H1 (cell line): ENCODE results near the gene TJP3.

Experiments used
- CEBPB ChIP-seq: IDR thresholded peaks from 2 replicates; pipeline ENCODE4 v1.6.1; 2012; ENCODE audit warnings: low read depth, low read length
- CTCF ChIP-seq, 3 experiments: IDR thresholded peaks; 1 replicate in 2 of 3; 2 replicates in 1 of 3; pipeline versions ENCODE4 v1.5.1 to v1.6.1; 2011; ENCODE audit warnings: low read length in 3 of 3, mild to moderate bottlenecking in 3 of 3, inconsistent platforms in 2 of 3, low read depth in 1 of 3, moderate library complexity in 1 of 3; ENCODE audit not compliant: insufficient read depth in 1 of 3; ENCODE audit errors: control extremely low read depth in 1 of 3
- GTF2F1 ChIP-seq: IDR thresholded peaks from 2 replicates; pipeline ENCODE4 v1.6.1; 2012; ENCODE audit warnings: low read depth, low read length, improper control_type of control experiment, borderline replicate concordance
- KDM1A ChIP-seq: fragments of 200-600, 300-600 bp; sonication (generic); IDR thresholded peaks from 2 replicates; pipeline ENCODE4 v1.7.1; 2016; ENCODE audit warnings: mild to moderate bottlenecking, low read length, borderline replicate concordance
- MAX ChIP-seq: IDR thresholded peaks from 2 replicates; pipeline ENCODE4 v1.6.1; 2012; ENCODE audit warnings: inconsistent platforms
- POU5F1 ChIP-seq: IDR thresholded peaks from 2 replicates; pipeline ENCODE4 v1.6.1; 2011; ENCODE audit warnings: low read depth, mild to moderate bottlenecking, low read length, moderate library complexity
- RBBP5 ChIP-seq: IDR thresholded peaks from 2 replicates; pipeline ENCODE4 v1.7.1; 2012; ENCODE audit warnings: low read depth, mild to moderate bottlenecking, inconsistent platforms, low read length, moderate library complexity, borderline replicate concordance
- RFX5 ChIP-seq: IDR thresholded peaks from 2 replicates; pipeline ENCODE4 v1.6.1; 2011; ENCODE audit warnings: low read depth, low read length, improper control_type of control experiment, borderline replicate concordance
- SUZ12 ChIP-seq: fragments of 200-600 bp; sonication (generic); IDR thresholded peaks from 2 replicates; pipeline ENCODE4 v1.6.1; 2012; ENCODE audit warnings: mild to moderate bottlenecking, inconsistent platforms, low read length, moderate library complexity, mixed read lengths
- TAF1 ChIP-seq: IDR thresholded peaks from 2 replicates; pipeline ENCODE4 v1.6.1; 2011; ENCODE audit warnings: mild to moderate bottlenecking, low read depth, low read length
- TAF7 ChIP-seq: optimal IDR thresholded peaks from 2 replicates; pipeline ENCODE3; 2011; ENCODE audit warnings: low read depth, mild to moderate bottlenecking, inconsistent platforms, low read length, moderate library complexity, borderline replicate concordance
- USF2 ChIP-seq: IDR thresholded peaks from 2 replicates; pipeline ENCODE4 v1.6.1; 2011; ENCODE audit warnings: low read length, improper control_type of control experiment
- TF ChIP-seq, protein P1 (sequence below): IDR thresholded peaks from 2 replicates; pipeline ENCODE4 v1.6.1; 2011; ENCODE audit warnings: low read depth, mild to moderate bottlenecking, low read length; ENCODE audit not compliant: insufficient read depth

- TF ChIP-seq SUZ12: no peak
- no peak for TF ChIP-seq CEBPB
- no peak for TF ChIP-seq CTCF (IDR thresholded peaks at IDR 0.05; ENCODE audit: control extremely low read depth in 1 of 3, insufficient read depth in 1 of 3, low read depth in 1 of 3, low read length in 3 of 3)
- no peak for TF ChIP-seq MAX
- TF ChIP-seq RFX5: no peak
- no peak for TF ChIP-seq RBBP5
- TF ChIP-seq KDM1A: no peak
- no peak for TF ChIP-seq TAF1
- no peak for TF ChIP-seq USF2
- TF ChIP-seq POU5F1: no peak
- TF ChIP-seq, protein P1, sequence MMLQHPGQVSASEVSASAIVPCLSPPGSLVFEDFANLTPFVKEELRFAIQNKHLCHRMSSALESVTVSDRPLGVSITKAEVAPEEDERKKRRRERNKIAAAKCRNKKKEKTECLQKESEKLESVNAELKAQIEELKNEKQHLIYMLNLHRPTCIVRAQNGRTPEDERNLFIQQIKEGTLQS: no peak
- TF ChIP-seq GTF2F1: no peak
- no peak for TF ChIP-seq TAF7
These were observed 29.5 kb downstream of the TJP3 start for GRCh38 chr19:3737487-3738205.
